ENCODE data around the gene DCAKD. TPM values are rescaled to one million over a fixed set of nuclear protein-coding genes. Genes with fewer than 3 reads are reported as not detected.

DCAKD gene
- total RNA-seq, 1 experiment from 2014 or later = 48.3 TPM

DNA sequence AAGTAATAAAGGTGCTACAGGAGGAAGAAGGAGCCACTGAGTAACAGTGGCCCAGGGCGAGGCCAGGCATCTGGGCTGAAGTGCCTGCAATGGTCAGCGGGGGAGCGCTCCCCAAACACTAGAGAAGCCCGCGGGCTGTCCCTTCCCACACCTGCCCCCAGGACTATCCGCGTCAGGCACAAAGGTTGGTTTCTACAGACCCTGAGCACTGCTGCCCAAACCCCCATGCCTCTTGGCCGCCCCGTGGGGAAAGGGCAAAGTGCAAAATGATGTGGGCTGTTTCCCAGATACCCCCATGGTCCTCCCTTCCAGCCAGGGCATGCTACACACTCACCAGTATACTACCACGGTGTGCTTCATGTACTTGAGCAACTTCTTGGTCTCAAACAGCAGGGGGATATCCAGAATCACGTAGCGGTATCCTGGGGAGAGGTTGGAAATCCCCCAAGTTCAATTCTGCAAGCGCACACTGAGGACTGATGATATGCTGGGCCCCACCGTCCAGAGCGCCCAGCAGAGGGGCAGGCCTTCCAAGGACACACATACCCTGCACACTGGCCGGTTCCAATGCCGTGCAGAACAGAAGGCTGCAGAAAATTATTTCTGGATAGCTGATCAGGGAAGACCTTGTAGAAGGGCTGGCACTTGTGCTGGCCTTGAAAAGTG is 21.5 kb downstream of the DCAKD start:
- Histone ChIP-seq H4K5ac (ENCODE audit: insufficient read length, low read depth, low read length) (no peak overlapping the region), H2BK5ac (ENCODE audit: insufficient read length, low read length) (no peak overlapping the region), H2AK5ac (ENCODE audit: insufficient read length, low read length) (no peak overlapping the region), H4K20me1 (ENCODE audit: control insufficient read depth, insufficient read depth, insufficient read length) (peaks cover 2% of the 10 kb centered on the region), H3K4me2 (ENCODE audit: insufficient read depth, insufficient read length, low read length) (no peak overlapping the region), H3K27ac (ENCODE audit: insufficient read length, low read depth, low read length) (no peak overlapping the region), H4K8ac (replicated peaks; ENCODE audit: insufficient read length, low read depth, low read length) (no peak overlapping the region), H3K23ac (ENCODE audit: insufficient read length, low read depth, low read length) (no peak overlapping the region), H2BK20ac (ENCODE audit: low read depth, low read length, poor library complexity, severe bottlenecking) (no peak overlapping the region), H3K4ac (ENCODE audit: low read depth, low read length) (no peak overlapping the region), H4K91ac (ENCODE audit: insufficient read length, low read depth, low read length) (no peak overlapping the region), H2AFZ (ENCODE audit: low read length) (no peak overlapping the region), H3T11ph (ENCODE audit: low read length) (no peak overlapping the region), H3K18ac (ENCODE audit: insufficient read length, low read depth, low read length) (no peak overlapping the region), H3K23me2 (ENCODE audit: insufficient read length, low read depth, low read length, poor library complexity, severe bottlenecking) (peaks cover 2% of the 10 kb centered on the region), H3K4me1 (ENCODE audit: insufficient read depth, low read length) (no peaks in the 10 kb centered on the region), H3K79me1 (ENCODE audit: insufficient read depth, low read depth, low read length, poor library complexity, severe bottlenecking) (no peaks in the 10 kb centered on the region), H2BK120ac (ENCODE audit: low read depth, low read length, poor library complexity, severe bottlenecking) (no peak overlapping the region), H3K56ac (ENCODE audit: insufficient read length, low read depth, low read length) (no peak overlapping the region), H3K14ac (ENCODE audit: insufficient read depth, low read length) (no peak overlapping the region), H2BK12ac (ENCODE audit: insufficient read length, low read depth, low read length) (no peak overlapping the region), H2BK15ac (ENCODE audit: low read depth, low read length) (no peak overlapping the region), H3K9ac (ENCODE audit: extremely low read depth, insufficient read length, low read length) (no peak overlapping the region), H3K27me3 (ENCODE audit: insufficient read depth, low read length) (no peaks in the 10 kb centered on the region), H3K9me3 (ENCODE audit: control insufficient read depth, low read depth, low read length) (no peaks in the 10 kb centered on the region), H3K79me2 (ENCODE audit: insufficient read depth, low read length) (no peaks in the 10 kb centered on the region)
- Mint-ChIP-seq H3K27ac (no peak overlapping the region), H3K4me3 (no peak overlapping the region; a peak in 1 of 5 replicates), H3K36me3 (ENCODE audit: insufficient read depth in 1 of 3, low read depth in 3 of 3) (peaks cover 21 to 59% (median 59%) of the 10 kb centered on the region in 3 experiments), H3K4me1 (no peaks in the 10 kb centered on the region), H3K9me3 (no peaks in the 10 kb centered on the region), H3K27me3 (ENCODE audit: low read depth) (no peaks in the 10 kb centered on the region)
- no peak for TF ChIP-seq CTCF (conservative IDR thresholded peaks at IDR 0.05)
- no peak for DNase-seq
- WGBS (ENCODE audit: extremely low coverage, insufficient read length, low lambda C conversion rate) = no CpG with 5 or more reads among the region's 17 CpGs

Data from H9 (cell line).